ENCODE data around the gene SCN1A. TPM values are rescaled to one million over a fixed set of nuclear protein-coding genes. Genes with fewer than 3 reads are reported as not detected.

SCN1A gene
- total RNA-seq, 4 donors from 2014 or later: 0.41 TPM; not detected in 3

DNA sequence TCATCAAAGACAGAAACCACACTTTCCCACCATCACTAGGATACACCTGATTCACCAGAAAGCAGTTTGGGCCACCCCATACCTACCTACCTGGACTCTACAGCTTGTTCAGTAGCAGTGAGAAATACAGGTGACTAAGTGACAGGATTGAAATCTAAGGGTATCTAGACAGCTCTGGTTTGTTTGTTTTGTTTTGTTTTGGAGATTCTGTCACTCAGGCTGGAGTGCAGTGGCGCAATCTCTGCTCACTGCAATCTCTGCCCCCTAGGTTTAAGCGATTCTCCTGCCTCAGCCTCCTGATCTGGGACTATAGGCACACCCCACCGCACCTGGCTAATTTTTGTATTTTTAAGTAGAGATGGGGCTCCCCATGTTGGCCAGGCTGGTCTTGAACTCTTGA, 177.4 kb downstream of the SCN1A start:
- no peak for TF ChIP-seq POLR2A (IDR thresholded peaks at IDR 0.05)
- TF ChIP-seq CTCF (IDR thresholded peaks at IDR 0.05): no peak
- Histone ChIP-seq H3K36me3 (no peaks in the 10 kb centered on the region), H3K27ac (no peak overlapping the region), H3K27me3 (no peaks in the 10 kb centered on the region), H3K4me3 (no peak overlapping the region), H3K9me3 (no peaks in the 10 kb centered on the region), H3K4me1 (no peaks in the 10 kb centered on the region)
- no peak for DNase-seq
- intact Hi-C loops (cut with DNase I; ENCODE audit: low total_unique reads): no loop called here

DNA sequence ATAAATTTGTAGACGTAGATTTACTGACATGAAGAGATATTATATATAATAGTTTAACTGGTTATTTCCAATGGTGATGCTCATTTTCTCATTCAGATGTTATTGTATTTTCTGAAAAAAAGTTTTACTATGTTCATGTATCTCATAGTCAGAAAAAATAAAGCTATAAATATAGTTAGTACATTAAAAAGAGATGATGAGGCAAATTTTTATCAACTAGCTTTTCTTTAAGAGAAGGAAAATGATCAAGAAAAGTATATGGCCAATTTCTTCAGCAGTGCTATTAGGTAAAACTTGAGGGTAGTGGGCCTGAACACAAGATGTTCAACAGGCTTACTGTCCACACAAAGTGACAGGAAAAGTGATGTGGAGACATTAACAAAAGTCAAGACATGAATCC, 186.0 kb downstream of the SCN1A start:
- H3K4me1 ChIP-seq: no peaks in the 10 kb centered on the region
- no peaks in the 10 kb centered on the region for H3K36me3 ChIP-seq
- no peaks in the 10 kb centered on the region for H3K9me3 ChIP-seq
- H3K27me3 ChIP-seq: no peaks in the 10 kb centered on the region
- no peak overlapping the region for H3K27ac ChIP-seq
- intact Hi-C loops (cut with DNase I; ENCODE audit: low total_unique reads): no loop called here
- DNase-seq: no peak
- TF ChIP-seq CTCF (IDR thresholded peaks at IDR 0.05): no peak
- no peak for TF ChIP-seq POLR2A (IDR thresholded peaks at IDR 0.05)
- no peak overlapping the region for H3K4me3 ChIP-seq

DNA sequence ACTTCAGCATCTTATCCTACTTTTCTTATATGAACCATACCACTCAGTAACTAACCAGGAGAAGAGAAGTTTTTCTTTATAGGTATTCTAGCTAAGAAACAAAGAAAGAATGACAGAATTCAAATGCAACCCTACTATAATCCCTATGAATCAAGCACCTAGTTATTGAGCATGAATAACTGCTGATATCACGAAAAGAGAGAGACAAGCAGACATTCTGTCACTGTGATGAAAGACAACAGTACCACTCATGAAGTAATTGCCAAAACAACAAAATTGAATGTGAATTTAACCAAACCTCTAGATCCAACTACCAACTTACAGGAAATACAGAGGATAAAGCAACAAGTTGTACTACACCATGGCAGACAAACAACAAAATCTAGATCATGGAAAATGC, 189.6 kb downstream of the SCN1A start:
- intact Hi-C loops (cut with DNase I; ENCODE audit: low total_unique reads): no loop called here
- no peak overlapping the region for H3K27ac ChIP-seq
- H3K27me3 ChIP-seq: no peaks in the 10 kb centered on the region
- H3K36me3 ChIP-seq: no peaks in the 10 kb centered on the region
- H3K9me3 ChIP-seq: no peaks in the 10 kb centered on the region
- TF ChIP-seq CTCF (IDR thresholded peaks at IDR 0.05) (no peak), POLR2A (IDR thresholded peaks at IDR 0.05) (no peak)
- DNase-seq: no peak
- no peak overlapping the region for H3K4me3 ChIP-seq
- no peaks in the 10 kb centered on the region for H3K4me1 ChIP-seq

Small RNAs within 50 kb of the gene (small RNA-seq; reads per million reads assigned to genes)
- gene RF00019: not detected

Other genes starting within 250 kb of the SCN1A start
- gene TTC21B, start 174.2 kb downstream of the SCN1A start, total RNA-seq: 10 to 100 TPM; 27.6 to 79.2 (median 36.9) TPM
- gene SCN9A, start 247.9 kb upstream of the SCN1A start, total RNA-seq: 10 to 100 TPM in 1 of 4 donors, 1 to 10 TPM in 3; 1.5 to 14.2 (median 4.6) TPM